ENCODE measurements around the gene CBLC. TPM values are rescaled to one million over a fixed set of nuclear protein-coding genes. Genes with fewer than 3 reads are reported as not detected.

CBLC gene
- total RNA-seq, 2 donors from 2014 or later: 18.5 to 23.6 TPM

GRCh38 chr19:44745341-44745831 lies 32.3 kb upstream of the CBLC start:
- TF ChIP-seq POLR2A (IDR thresholded peaks at IDR 0.05): no peak
- TF ChIP-seq, protein P1, sequence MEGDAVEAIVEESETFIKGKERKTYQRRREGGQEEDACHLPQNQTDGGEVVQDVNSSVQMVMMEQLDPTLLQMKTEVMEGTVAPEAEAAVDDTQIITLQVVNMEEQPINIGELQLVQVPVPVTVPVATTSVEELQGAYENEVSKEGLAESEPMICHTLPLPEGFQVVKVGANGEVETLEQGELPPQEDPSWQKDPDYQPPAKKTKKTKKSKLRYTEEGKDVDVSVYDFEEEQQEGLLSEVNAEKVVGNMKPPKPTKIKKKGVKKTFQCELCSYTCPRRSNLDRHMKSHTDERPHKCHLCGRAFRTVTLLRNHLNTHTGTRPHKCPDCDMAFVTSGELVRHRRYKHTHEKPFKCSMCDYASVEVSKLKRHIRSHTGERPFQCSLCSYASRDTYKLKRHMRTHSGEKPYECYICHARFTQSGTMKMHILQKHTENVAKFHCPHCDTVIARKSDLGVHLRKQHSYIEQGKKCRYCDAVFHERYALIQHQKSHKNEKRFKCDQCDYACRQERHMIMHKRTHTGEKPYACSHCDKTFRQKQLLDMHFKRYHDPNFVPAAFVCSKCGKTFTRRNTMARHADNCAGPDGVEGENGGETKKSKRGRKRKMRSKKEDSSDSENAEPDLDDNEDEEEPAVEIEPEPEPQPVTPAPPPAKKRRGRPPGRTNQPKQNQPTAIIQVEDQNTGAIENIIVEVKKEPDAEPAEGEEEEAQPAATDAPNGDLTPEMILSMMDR (IDR thresholded peaks at IDR 0.05): no peak
- H3K4me3 ChIP-seq: no peak overlapping the region
- no peaks in the 10 kb centered on the region for H3K27me3 ChIP-seq
- DNase-seq: peak in 3 of 4 donors; percentile 38 to 64 (median 42)
- H3K9me3 ChIP-seq: no peaks in the 10 kb centered on the region
- peaks cover 79% of the 10 kb centered on the region for H3K4me1 ChIP-seq
- intact Hi-C loops (cut with DNase I): no loop called here
- ATAC-seq: no peak
- peak overlapping the region; percentile 7 to 98 (median 94) for H3K27ac ChIP-seq
- WGBS, 2 donors: 54 to 69% methylated on average over 10 of the region's 10 CpGs
- H3K36me3 ChIP-seq (replicated peaks in 1 of 2; ENCODE audit: insufficient read depth in 1 of 2, low read depth in 2 of 2): no peaks in the 10 kb centered on the region

DNA sequence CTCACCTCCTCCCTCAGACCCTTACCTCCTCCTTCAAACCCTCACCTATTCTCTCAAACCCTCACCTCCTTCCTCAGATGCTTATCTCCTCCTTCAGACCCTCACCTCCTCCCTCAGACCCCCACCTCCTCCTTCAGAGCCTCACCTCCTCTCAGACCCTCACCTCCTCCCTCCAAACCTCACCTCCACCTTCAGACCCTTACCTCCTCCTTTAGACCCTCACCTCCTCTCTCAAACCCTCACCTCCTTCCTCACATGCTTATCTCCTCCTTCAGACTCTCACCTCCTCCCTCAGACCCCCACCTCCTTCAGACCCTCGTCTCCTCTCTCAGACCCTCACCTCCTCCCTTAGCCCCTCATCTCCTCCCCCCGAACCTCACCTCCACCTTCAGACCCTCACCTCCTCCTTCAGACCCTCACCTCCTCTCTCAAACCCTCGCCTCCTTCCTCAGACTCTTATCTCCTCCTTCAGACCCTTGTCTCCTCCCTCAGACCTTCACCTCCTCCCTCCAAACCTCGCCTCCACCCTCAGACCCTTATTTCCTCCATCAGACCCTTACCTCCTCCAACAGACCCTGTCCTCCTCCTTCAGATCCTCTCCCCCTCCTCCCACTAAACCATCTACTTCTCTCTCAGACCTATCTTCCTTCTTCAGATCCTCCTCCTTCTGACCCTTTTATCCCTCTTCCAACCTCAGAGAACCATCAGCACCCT lies 31.6 kb upstream of the CBLC start:
- H3K4me3 ChIP-seq: no peak overlapping the region
- no peak for ATAC-seq
- H3K36me3 ChIP-seq (replicated peaks in 1 of 2; ENCODE audit: insufficient read depth in 1 of 2, low read depth in 2 of 2): no peaks in the 10 kb centered on the region
- intact Hi-C loops (cut with DNase I): no loop called here
- 59 to 77% methylated on average over 4 of the region's 4 CpGs for WGBS, 2 donors
- H3K4me1 ChIP-seq: peaks cover 79% of the 10 kb centered on the region
- H3K27me3 ChIP-seq: no peaks in the 10 kb centered on the region
- H3K9me3 ChIP-seq: no peaks in the 10 kb centered on the region
- no peak for TF ChIP-seq POLR2A (IDR thresholded peaks at IDR 0.05)
- TF ChIP-seq, protein P1 (IDR thresholded peaks at IDR 0.05): no peak
- no peak for DNase-seq
- H3K27ac ChIP-seq: peak overlapping the region in 3 of 4 donors; percentile 93 to 98 (median 95)

- intact Hi-C loops (cut with DNase I): no loop called here
- Histone ChIP-seq H3K4me1 (peaks cover 79% of the 10 kb centered on the region), H3K27ac (peak overlapping the region; percentile 49 to 98 (median 94)), H3K4me3 (no peak overlapping the region), H3K9me3 (no peaks in the 10 kb centered on the region), H3K27me3 (no peaks in the 10 kb centered on the region), H3K36me3 (replicated peaks in 1 of 2; ENCODE audit: insufficient read depth in 1 of 2, low read depth in 2 of 2) (no peaks in the 10 kb centered on the region)
- DNase-seq (no peak), ATAC-seq (no peak)
- WGBS, 2 donors: 81 to 86% methylated on average over 4 to 5 of the region's 5 CpGs
- TF ChIP-seq, protein P1 (IDR thresholded peaks at IDR 0.05): no peak
- no peak for TF ChIP-seq POLR2A (IDR thresholded peaks at IDR 0.05)
Measured at GRCh38 chr19:44746616-44746945, 31.1 kb upstream of the CBLC start.

GRCh38 chr19:44746946-44747738 lies 30.5 kb upstream of the CBLC start:
- ATAC-seq: peak; percentile 86
- DNase-seq: peak; percentile 90 to 94 (median 93)
- Histone ChIP-seq H3K4me1 (peaks cover 83% of the 10 kb centered on the region), H3K27me3 (no peaks in the 10 kb centered on the region), H3K27ac (peak overlapping the region; percentile 78 to 98 (median 94)), H3K9me3 (no peaks in the 10 kb centered on the region), H3K36me3 (replicated peaks in 1 of 2; ENCODE audit: insufficient read depth in 1 of 2, low read depth in 2 of 2) (no peaks in the 10 kb centered on the region), H3K4me3 (peak overlapping the region; percentile 13 to 14)
- 10 to 19% methylated on average over 12 to 30 of the region's 34 CpGs for WGBS, 2 donors
- intact Hi-C loops (cut with DNase I): no loop called here
- TF ChIP-seq, protein P1 (IDR thresholded peaks at IDR 0.05): no peak
- TF ChIP-seq POLR2A (IDR thresholded peaks at IDR 0.05): no peak
